Chondrocyte (in vitro differentiated cells): ENCODE results near the gene IGFN1. TPM values are rescaled to one million over a fixed set of nuclear protein-coding genes. Genes with fewer than 3 reads are reported as not detected.
"Not testable (repeated sequence)": the region's sequence is repeated elsewhere in the genome, so short reads cannot be mapped to it uniquely, and the experiment has no call there.

Experiments
- DNase-seq: peaks from one replicate; pipeline ENCODE4 v3.0.0; 2021; ENCODE audit warnings: mixed read lengths, low spot score
- H3K27ac Mint-ChIP-seq: one replicate; pipeline ENCODE4 v1.8.0; 2021; ENCODE audit warnings: mild to moderate bottlenecking, moderate library complexity, mixed read lengths; ENCODE audit not compliant: unreplicated experiment
- H3K27me3 Mint-ChIP-seq: 2 replicates; pipeline ENCODE4 v1.8.0; 2021; ENCODE audit warnings: low read depth, mixed read lengths
- H3K36me3 Mint-ChIP-seq: 2 replicates; pipeline ENCODE4 v1.8.0; 2021; ENCODE audit warnings: low read depth, mixed read lengths
- H3K4me1 Mint-ChIP-seq: 2 replicates; pipeline ENCODE4 v1.8.0; 2021; ENCODE audit warnings: low read depth, mild to moderate bottlenecking, mixed read lengths
- H3K4me3 Mint-ChIP-seq: one replicate; pipeline ENCODE4 v1.8.0; 2021; ENCODE audit warnings: mild to moderate bottlenecking, moderate library complexity, mixed read lengths; ENCODE audit not compliant: unreplicated experiment
- H3K9me3 Mint-ChIP-seq: 2 replicates; pipeline ENCODE4 v1.8.0; 2021; ENCODE audit warnings: low read depth, mixed read lengths
- total RNA-seq: library from RNA; stranded (reverse); gene quantifications from 3 replicates; pipeline ENCODE4 v1.2.1, GENCODE V29; 2021
- TF ChIP-seq, protein P1 (sequence below): fragments of 200-600 bp; sonication (generic); IDR thresholded peaks from 2 replicates; pipeline ENCODE4 v1.5.0; 2021; ENCODE audit warnings: antibody characterized with exemption, mild to moderate bottlenecking, moderate library complexity

The IGFN1 gene
- total RNA-seq, 1 donor from 2014 or later: 1.9 TPM

DNA sequence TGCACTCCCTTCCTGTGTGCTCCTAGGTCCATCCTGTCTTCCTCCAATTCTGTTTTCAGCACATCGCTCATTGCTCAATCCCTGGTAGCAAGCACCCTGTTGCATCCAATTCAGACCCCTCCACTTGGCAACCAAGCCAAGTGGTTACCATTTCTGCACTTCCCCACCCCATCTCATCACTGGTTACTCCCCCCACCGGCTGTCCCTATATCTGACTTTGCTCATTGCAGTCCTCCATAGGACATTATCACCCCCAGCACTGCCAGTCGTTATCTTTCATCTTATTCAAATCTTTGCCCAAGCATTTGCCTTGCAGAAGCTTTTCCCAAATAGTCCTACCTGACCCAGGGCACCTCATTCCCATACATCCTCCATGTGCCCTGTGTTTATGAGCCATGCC lies 34.3 kb upstream of the IGFN1 start:
- H3K36me3 Mint-ChIP-seq: peaks cover 3% of the 10 kb centered on the region

DNA sequence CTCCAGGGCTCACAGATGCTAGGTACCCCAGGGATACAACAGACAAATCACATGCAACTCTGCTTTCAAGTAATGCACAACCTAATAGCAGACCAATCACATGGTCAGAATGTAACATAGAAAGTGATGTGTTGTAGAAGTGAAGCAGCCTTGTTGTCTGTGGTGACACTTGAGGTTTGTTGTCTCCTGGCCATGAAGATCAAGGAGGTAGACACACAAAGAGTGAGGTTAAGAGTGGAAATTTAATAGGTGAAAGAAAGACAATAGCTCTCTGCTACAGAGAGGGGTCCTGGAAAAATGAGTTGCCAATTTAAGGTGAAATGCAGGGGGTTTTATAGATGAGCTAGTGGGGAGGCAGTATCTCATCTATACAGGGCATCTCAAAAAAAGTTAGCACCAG lies 33.8 kb upstream of the IGFN1 start:
- Mint-ChIP-seq H3K36me3 (no peaks in the 10 kb centered on the region), H3K27me3 (no peaks in the 10 kb centered on the region), H3K9me3 (no peaks in the 10 kb centered on the region), H3K4me1 (peaks cover 20% of the 10 kb centered on the region), H3K4me3 (no peak overlapping the region), H3K27ac (no peak overlapping the region)
- DNase-seq: no peak
- TF ChIP-seq, protein P1, sequence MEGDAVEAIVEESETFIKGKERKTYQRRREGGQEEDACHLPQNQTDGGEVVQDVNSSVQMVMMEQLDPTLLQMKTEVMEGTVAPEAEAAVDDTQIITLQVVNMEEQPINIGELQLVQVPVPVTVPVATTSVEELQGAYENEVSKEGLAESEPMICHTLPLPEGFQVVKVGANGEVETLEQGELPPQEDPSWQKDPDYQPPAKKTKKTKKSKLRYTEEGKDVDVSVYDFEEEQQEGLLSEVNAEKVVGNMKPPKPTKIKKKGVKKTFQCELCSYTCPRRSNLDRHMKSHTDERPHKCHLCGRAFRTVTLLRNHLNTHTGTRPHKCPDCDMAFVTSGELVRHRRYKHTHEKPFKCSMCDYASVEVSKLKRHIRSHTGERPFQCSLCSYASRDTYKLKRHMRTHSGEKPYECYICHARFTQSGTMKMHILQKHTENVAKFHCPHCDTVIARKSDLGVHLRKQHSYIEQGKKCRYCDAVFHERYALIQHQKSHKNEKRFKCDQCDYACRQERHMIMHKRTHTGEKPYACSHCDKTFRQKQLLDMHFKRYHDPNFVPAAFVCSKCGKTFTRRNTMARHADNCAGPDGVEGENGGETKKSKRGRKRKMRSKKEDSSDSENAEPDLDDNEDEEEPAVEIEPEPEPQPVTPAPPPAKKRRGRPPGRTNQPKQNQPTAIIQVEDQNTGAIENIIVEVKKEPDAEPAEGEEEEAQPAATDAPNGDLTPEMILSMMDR: no peak

More for the DNA sequence above, 34.3 kb upstream of the IGFN1 start:
- H3K4me3 Mint-ChIP-seq: no peak overlapping the region
- H3K27me3 Mint-ChIP-seq: no peaks in the 10 kb centered on the region
- H3K27ac Mint-ChIP-seq: no peak overlapping the region
- H3K4me1 Mint-ChIP-seq: peaks cover 20% of the 10 kb centered on the region
- no peaks in the 10 kb centered on the region for H3K9me3 Mint-ChIP-seq
- no peak for DNase-seq
- TF ChIP-seq, protein P1: no peak

DNA sequence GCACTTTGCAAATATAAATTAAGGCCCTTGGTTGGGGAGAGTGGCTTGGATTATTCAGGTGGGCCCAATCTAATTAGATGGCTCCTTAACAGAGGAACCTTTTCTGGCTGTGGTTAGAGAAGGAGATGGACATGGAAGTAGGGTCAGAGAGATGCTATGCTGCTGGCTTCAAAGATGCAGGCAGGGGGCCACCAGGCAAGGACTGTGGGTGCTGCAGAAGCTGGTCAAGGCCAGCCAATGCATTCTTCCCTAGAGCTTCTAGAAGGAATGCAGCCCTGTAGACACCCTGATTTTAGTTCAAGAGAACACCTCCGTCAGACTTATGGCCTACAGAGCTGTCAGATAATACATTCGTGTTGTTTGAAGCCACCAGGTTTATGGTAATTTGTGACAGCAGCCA lies 32.7 kb upstream of the IGFN1 start:
- TF ChIP-seq, protein P1: no peak
- no peak for DNase-seq
- Mint-ChIP-seq H3K9me3 (no peaks in the 10 kb centered on the region), H3K4me3 (no peak overlapping the region), H3K27ac (no peak overlapping the region), H3K4me1 (peaks cover 14% of the 10 kb centered on the region), H3K27me3 (no peaks in the 10 kb centered on the region), H3K36me3 (no peaks in the 10 kb centered on the region)

DNA sequence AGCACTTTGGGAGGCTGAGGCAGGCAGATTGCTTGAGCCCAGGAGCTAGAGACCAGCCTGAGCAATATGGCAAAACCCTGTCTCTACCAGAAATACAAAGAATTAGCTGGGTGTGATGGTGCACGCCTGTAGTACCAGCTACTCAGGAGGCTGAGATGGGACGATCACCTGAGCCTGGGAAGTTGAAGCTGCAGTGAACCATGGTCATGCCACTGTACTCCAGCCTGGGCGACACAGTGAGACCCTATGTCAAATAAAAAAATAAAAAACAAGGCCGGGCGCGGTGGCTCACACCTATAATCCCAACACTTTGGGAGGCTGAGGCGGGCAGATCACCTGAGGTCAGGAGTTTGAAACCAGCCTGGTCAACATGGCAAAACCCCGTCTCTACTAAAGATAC lies 27.6 kb upstream of the IGFN1 start:
- H3K9me3 Mint-ChIP-seq, H3K27ac Mint-ChIP-seq, H3K4me1 Mint-ChIP-seq, H3K27me3 Mint-ChIP-seq, H3K36me3 Mint-ChIP-seq, H3K4me3 Mint-ChIP-seq, DNase-seq: not testable (repeated sequence)

DNA sequence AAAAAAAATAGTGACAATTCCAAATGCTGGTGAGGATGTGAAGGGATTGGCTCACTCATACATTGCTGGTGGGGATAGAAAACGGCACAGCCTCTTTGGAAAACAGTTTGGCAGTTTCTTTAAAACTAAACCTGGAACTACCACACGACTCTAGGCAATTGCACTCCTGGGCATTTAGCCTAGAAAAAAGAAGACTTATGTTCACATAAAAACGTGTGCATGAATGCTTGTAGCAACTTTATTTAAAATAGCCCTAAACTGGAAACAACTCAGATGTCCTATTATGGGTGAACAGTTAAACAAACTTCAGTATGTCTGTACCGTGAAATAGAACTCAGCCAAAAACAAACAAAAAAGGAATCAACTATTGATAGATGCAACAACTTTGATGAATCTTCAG lies 26.9 kb upstream of the IGFN1 start:
- Mint-ChIP-seq H3K27ac (no peak overlapping the region), H3K9me3 (no peaks in the 10 kb centered on the region), H3K36me3 (no peaks in the 10 kb centered on the region), H3K27me3 (no peaks in the 10 kb centered on the region), H3K4me1 (peaks cover 6% of the 10 kb centered on the region), H3K4me3 (no peak overlapping the region)
- no peak for DNase-seq
- TF ChIP-seq, protein P1: no peak

DNA sequence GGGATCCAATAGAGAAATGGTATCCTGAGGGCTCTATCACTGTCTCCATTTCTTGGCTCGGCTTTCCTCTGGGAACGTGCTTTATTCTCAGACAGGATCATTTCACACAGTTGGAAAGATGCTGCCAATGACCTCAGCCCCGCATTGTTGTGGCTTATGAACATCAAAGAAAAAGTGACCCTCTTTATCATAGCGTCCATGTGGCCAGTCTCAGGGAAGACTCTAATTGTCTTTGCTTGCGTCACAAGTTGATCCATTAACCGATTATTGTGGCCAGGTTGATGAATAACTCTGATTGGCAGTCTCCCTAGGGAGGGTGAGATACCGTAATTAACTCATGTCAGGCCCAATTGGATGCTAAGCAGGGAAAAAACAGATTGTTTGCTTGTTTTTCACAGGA lies 26.0 kb upstream of the IGFN1 start:
- Mint-ChIP-seq H3K27me3 (no peaks in the 10 kb centered on the region), H3K36me3 (no peaks in the 10 kb centered on the region), H3K4me3 (no peak overlapping the region), H3K4me1 (peaks cover 10% of the 10 kb centered on the region), H3K27ac (no peak overlapping the region), H3K9me3 (no peaks in the 10 kb centered on the region)
- TF ChIP-seq, protein P1: no peak
- DNase-seq: no peak
